MM.1S (cell line): ENCODE measurements around the gene CDC25B.

Source experiments
- DNase-seq: peaks from one replicate; pipeline ENCODE4 v3.0.0-alpha.2; 2015
- H2AFZ ChIP-seq: fragments of 300-600 bp; sonication (generic); 2 replicates; pipeline ENCODE4 v1.6.0; 2016; ENCODE audit warnings: antibody characterized with exemption, low read length
- H3F3A ChIP-seq: fragments of 300-600 bp; sonication (generic); 2 replicates; pipeline ENCODE4 v1.6.1; 2016; ENCODE audit warnings: mild to moderate bottlenecking, antibody characterized with exemption, low read length, moderate library complexity, mixed read lengths; ENCODE audit not compliant: insufficient read depth
- H3K27ac ChIP-seq: fragments of 300-600 bp; sonication (generic); 2 replicates; pipeline ENCODE4 v1.5.1; 2016; ENCODE audit warnings: mild to moderate bottlenecking, low read length
- H3K27me3 ChIP-seq: fragments of 300-600 bp; sonication (generic); replicated peaks from 2 replicates; pipeline ENCODE4 v1.6.0; 2016; ENCODE audit warnings: low read length; ENCODE audit not compliant: insufficient read depth
- H3K36me3 ChIP-seq: fragments of 300-600 bp; sonication (generic); replicated peaks from 2 replicates; pipeline ENCODE4 v1.6.1; 2016; ENCODE audit warnings: mild to moderate bottlenecking, low read length, mixed read lengths; ENCODE audit not compliant: insufficient read depth
- H3K4me1 ChIP-seq: fragments of 300-600 bp; sonication (generic); 2 replicates; pipeline ENCODE4 v1.6.1; 2016; ENCODE audit warnings: low read length, mixed read lengths
- H3K4me2 ChIP-seq: fragments of 300-600 bp; sonication (generic); 2 replicates; pipeline ENCODE4 v1.6.0; 2016; ENCODE audit warnings: low read depth, low read length
- H3K4me3 ChIP-seq: fragments of 300-600 bp; sonication (generic); 2 replicates; pipeline ENCODE4 v1.5.1; 2016; ENCODE audit warnings: low read length, mixed read lengths
- H3K79me2 ChIP-seq: fragments of 300-600 bp; sonication (generic); 2 replicates; pipeline ENCODE4 v1.6.1; 2016; ENCODE audit warnings: mixed run types, low read length, mixed read lengths
- H3K9ac ChIP-seq: fragments of 300-600 bp; sonication (generic); 2 replicates; pipeline ENCODE4 v1.6.1; 2016; ENCODE audit warnings: low read length, mixed read lengths
- H3K9me2 ChIP-seq: fragments of 300-600 bp; sonication (generic); replicated peaks from 2 replicates; pipeline ENCODE4 v1.6.1; 2016; ENCODE audit warnings: mild to moderate bottlenecking, low read length, mixed read lengths; ENCODE audit not compliant: insufficient read depth
- H3K9me3 ChIP-seq: fragments of 300-600 bp; sonication (generic); replicated peaks from 2 replicates; pipeline ENCODE4 v1.6.1; 2016; ENCODE audit warnings: mild to moderate bottlenecking, low read length, mixed read lengths; ENCODE audit not compliant: insufficient read depth
- H4K20me1 ChIP-seq: fragments of 300-600 bp; sonication (generic); 2 replicates; pipeline ENCODE4 v1.6.1; 2016; ENCODE audit warnings: mild to moderate bottlenecking, low read length, moderate library complexity, mixed read lengths; ENCODE audit not compliant: insufficient read depth
- EZH2 ChIP-seq: fragments of 300-600 bp; sonication (generic); optimal IDR thresholded peaks from 2 replicates; pipeline ENCODE3; 2017; ENCODE audit warnings: low read depth, mild to moderate bottlenecking, antibody characterized with exemption, low read length, mixed read lengths
- EZH2phosphoT487 ChIP-seq: fragments of 300-600 bp; sonication (generic); IDR thresholded peaks from 2 replicates; pipeline ENCODE4 v1.6.1; 2018; ENCODE audit warnings: antibody characterized with exemption, low read length
- TF ChIP-seq, protein P1 (sequence below): fragments of 300-600 bp; sonication (generic); IDR thresholded peaks from 2 replicates; pipeline ENCODE4 v1.5.1; 2016; ENCODE audit warnings: antibody characterized with exemption, low read length, mixed read lengths

CDC25B gene

DNA sequence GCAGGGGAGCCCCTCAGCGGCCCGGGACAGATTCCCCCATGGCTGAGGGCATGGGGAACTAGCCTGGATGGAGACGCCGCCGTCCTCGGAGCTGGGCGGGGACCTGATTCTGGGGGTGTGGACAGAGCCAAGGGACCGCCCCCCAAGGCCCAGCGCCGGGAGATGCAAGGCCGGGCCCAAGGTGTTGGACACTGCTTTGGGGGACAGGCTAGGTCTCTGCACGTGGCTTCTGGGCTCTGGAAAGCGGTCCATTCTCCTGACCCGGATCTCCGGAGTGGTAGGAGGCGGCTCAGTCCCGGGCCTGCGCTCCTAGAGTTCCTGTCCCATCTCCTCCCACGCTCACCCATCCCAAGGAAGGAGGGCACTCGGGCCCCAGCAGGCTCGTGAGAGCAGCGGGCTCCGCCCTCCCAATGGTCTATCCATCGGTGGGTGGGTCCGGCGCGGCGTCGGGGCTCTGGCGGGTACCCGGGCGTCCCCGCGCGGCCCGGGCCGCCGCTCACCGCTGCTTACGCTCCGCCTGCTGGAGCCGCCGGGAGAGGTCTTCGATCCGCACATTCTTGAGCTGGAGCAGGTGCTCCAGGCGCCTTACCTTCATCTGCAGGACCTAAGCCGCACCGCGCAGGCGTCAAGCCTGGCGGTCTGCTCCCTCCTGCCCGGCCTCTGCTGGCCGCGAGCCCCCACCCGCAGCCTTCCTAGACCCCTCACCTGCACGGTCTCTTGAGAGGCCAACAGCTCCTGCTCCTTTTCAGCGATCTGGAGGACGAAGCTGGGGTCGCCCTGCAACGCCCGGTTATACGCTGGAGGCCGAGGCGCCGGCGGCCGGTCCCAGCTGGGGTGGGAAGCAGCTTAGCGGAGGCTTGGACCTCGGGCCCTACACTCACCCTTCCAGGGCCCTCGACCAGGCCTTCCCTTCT lies 18.1 kb upstream of the CDC25B start:
- H3K4me3 ChIP-seq: peak overlapping the region; percentile 61
- H3K27ac ChIP-seq: no peak overlapping the region
- H3K4me2 ChIP-seq: peak overlapping the region; percentile 83
- H3F3A ChIP-seq: peaks cover 10% of the 10 kb centered on the region; the same call in 1 of the 2 replicates
- H3K9me3 ChIP-seq: no peaks in the 10 kb centered on the region
- H3K9me2 ChIP-seq: no peaks in the 10 kb centered on the region
- peak overlapping the region; percentile 16; the same call in 1 of the 2 replicates for H3K9ac ChIP-seq
- no peaks in the 10 kb centered on the region for H3K79me2 ChIP-seq
- peak overlapping the region; percentile 91 for H2AFZ ChIP-seq
- peaks cover 10% of the 10 kb centered on the region for H3K4me1 ChIP-seq
- DNase-seq: no peak
- H3K27me3 ChIP-seq: peaks cover 26% of the 10 kb centered on the region
- TF ChIP-seq EZH2phosphoT487: 0 out of 2 replicates have a peak, but pooled peaks have one; percentile 32
- TF ChIP-seq, protein P1, sequence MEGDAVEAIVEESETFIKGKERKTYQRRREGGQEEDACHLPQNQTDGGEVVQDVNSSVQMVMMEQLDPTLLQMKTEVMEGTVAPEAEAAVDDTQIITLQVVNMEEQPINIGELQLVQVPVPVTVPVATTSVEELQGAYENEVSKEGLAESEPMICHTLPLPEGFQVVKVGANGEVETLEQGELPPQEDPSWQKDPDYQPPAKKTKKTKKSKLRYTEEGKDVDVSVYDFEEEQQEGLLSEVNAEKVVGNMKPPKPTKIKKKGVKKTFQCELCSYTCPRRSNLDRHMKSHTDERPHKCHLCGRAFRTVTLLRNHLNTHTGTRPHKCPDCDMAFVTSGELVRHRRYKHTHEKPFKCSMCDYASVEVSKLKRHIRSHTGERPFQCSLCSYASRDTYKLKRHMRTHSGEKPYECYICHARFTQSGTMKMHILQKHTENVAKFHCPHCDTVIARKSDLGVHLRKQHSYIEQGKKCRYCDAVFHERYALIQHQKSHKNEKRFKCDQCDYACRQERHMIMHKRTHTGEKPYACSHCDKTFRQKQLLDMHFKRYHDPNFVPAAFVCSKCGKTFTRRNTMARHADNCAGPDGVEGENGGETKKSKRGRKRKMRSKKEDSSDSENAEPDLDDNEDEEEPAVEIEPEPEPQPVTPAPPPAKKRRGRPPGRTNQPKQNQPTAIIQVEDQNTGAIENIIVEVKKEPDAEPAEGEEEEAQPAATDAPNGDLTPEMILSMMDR: no peak
- no peaks in the 10 kb centered on the region for H3K36me3 ChIP-seq
- H4K20me1 ChIP-seq: no peaks in the 10 kb centered on the region

DNA sequence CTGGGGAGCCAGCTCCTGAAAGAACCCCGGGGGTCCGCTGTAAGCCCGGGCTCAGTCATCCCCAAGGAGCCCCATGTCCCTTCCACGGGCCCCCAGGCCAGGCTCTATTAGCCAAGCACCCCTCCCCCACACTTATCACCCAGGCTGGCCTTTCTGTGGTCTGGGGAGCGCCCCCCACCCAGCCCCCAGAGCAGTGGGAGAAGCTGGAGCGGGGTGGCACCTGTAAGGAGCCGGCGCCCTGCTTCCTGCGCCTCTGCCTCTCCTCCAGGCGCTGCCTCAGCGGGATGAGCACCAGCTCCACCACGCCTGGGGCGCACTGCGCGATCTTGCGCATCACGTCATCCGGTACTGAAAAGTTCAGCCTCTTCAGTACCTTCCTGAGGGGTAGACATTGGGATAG lies 17.1 kb upstream of the CDC25B start:
- no peak for DNase-seq
- no peaks in the 10 kb centered on the region for H3K9me3 ChIP-seq
- peaks cover 10% of the 10 kb centered on the region; the same call in 1 of the 2 replicates for H3F3A ChIP-seq
- peaks cover 10% of the 10 kb centered on the region for H3K4me1 ChIP-seq
- no peak overlapping the region for H2AFZ ChIP-seq
- no peaks in the 10 kb centered on the region for H4K20me1 ChIP-seq
- H3K4me2 ChIP-seq: no peak overlapping the region; the same call in 1 of the 2 replicates
- TF ChIP-seq EZH2: no peak
- no peak for TF ChIP-seq EZH2phosphoT487
- TF ChIP-seq, protein P1: no peak
- no peak overlapping the region for H3K9ac ChIP-seq
- no peak overlapping the region for H3K4me3 ChIP-seq
- H3K36me3 ChIP-seq: no peaks in the 10 kb centered on the region
- H3K9me2 ChIP-seq: no peaks in the 10 kb centered on the region
- peaks cover 26% of the 10 kb centered on the region for H3K27me3 ChIP-seq
- no peak overlapping the region for H3K27ac ChIP-seq
- H3K79me2 ChIP-seq: no peaks in the 10 kb centered on the region

DNA sequence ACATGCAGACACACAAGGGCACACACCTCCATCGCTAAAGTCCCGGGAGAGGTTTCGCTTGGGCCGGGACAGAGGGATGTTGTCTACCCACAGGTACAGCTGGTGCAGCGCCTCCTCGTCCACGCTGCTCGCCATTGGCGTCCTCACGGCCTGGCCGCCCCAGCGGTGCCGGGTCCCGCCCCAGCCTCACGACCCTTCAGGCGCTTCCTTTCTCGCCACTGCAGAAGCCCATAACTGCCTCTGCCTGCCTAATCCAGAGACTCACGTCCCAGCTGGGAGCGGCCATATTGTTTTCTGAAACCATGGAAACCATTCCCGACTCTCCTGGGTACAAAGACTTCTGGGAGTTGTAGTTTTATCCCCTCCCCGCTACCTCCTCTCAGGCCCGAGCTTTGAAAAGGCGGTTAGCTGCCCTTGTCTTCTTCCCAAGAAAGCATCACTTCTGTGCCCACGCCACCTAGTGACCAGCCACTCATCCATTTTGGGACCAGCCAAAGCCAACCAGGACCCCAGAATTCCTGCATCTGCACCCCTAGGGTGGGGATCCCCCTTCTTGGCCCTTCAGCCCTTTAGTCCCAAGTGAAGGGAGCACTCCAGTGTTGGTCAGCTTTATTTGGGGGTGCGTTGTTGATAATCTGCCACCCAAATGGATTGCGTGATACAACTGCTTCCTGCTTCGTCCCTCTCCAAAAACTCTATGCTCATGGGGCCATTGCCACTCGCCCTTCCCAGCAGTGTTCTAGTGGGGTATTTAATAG lies 14.8 kb upstream of the CDC25B start, which contains the start of gene SPEF1:
TSS of gene SPEF1 (minus strand) at position 296 of the 758 bp plus-strand sequence. CDS start at position 135, 161 bp downstream.
- H2AFZ ChIP-seq: peak within 1 kb of the TSS; percentile 35; the same call in 1 of the 2 replicates
- H3K9me2 ChIP-seq: no peaks in the 10 kb centered on the region
- peaks cover 10% of the 10 kb centered on the region for H3K4me1 ChIP-seq

More for the DNA sequence above, 14.8 kb upstream of the CDC25B start, which contains the start of gene SPEF1:
- Histone ChIP-seq H3K27ac (no peak within 1 kb of the TSS), H3F3A (peaks cover 10% of the 10 kb centered on the region), H4K20me1 (no peaks in the 10 kb centered on the region), H3K4me3 (peak within 1 kb of the TSS; percentile 62), H3K9me3 (no peaks in the 10 kb centered on the region), H3K9ac (peak within 1 kb of the TSS; percentile 13; the same call in 1 of the 2 replicates), H3K27me3 (peaks cover 26% of the 10 kb centered on the region), H3K4me2 (peak within 1 kb of the TSS; percentile 90), H3K36me3 (no peaks in the 10 kb centered on the region), H3K79me2 (peaks cover 8% of the 10 kb centered on the region; the same call in 1 of the 2 replicates)
- DNase-seq: peak; percentile 85
- TF ChIP-seq EZH2phosphoT487: no peak
- no peak for TF ChIP-seq EZH2
- TF ChIP-seq, protein P1: peak; percentile 45
